HCT116 (cell line): ENCODE data around the gene MOB3A. TPM values are rescaled to one million over a fixed set of nuclear protein-coding genes. Genes with fewer than 3 reads are reported as not detected.

Source experiments
- ATAC-seq: fragments of 200-7000 bp; cut with Tn5 transposase; 2 replicates; pipeline ENCODE4 v1.9.1; 2020; ENCODE audit warnings: mild to moderate bottlenecking, moderate library complexity
- BruUV-seq: library from RNA; stranded (reverse); fragments of 400-500 nt; replicated peaks from 2 replicates; lab custom pipeline; 2021; lab: Mats Ljungman, UMichigan
- CTCF ChIA-PET: fragments of 300-600 bp; sonication (Branson Sonifier 250); formaldehyde crosslinking; loops from one replicate; lab custom pipeline; 2021; ENCODE audit warnings: antibody characterized with exemption; lab: Charles Lee
- POLR2A ChIA-PET: fragments of 300-600, 350-600 bp; sonication (Branson Sonifier 250); formaldehyde crosslinking; loops from one replicate; lab custom pipeline; 2021; ENCODE audit warnings: antibody characterized with exemption; lab: Charles Lee
- RAD21 ChIA-PET, 2 experiments: fragments of 300-600 bp; sonication (Branson Sonifier 250); formaldehyde crosslinking; loops; one replicate each; lab custom pipeline; 2023; ENCODE audit warnings: low total read pairs in 2 of 2; ENCODE audit not compliant: uncharacterized antibody in 2 of 2, unreplicated experiment in 2 of 2, low non-redundant PET in 1 of 2; lab: Charles Lee
- DNase-seq: peaks from one replicate; pipeline ENCODE4 v3.0.0-alpha.2; 2010; ENCODE audit warnings: low read depth, low spot score
- H2AFZ ChIP-seq: fragments of 200-600 bp; shearing (Covaris generic), sonication (generic); 2 replicates; pipeline ENCODE4 v1.6.1; 2017; ENCODE audit warnings: low read depth, mixed run types, mixed read lengths, antibody characterized with exemption, low read length; ENCODE audit not compliant: poor library complexity, severe bottlenecking
- H3K27ac ChIP-seq: 2 replicates; pipeline ENCODE4 v1.5.1; 2012; ENCODE audit warnings: low read depth, low read length
- H3K27me3 ChIP-seq: fragments of 200-600 bp; sonication (generic); 2 replicates; pipeline ENCODE4 v1.6.1; 2016; ENCODE audit warnings: mixed run types, low read length, mixed read lengths; ENCODE audit not compliant: insufficient read depth
- H3K36me3 ChIP-seq, 2 experiments: fragments of 200-500 bp in 1 of 2; fragments of 200-600 bp in 1 of 2; sonication (Bioruptor generic) in 1 of 2; sonication (generic) in 1 of 2; 2 replicates each; pipeline versions ENCODE4 v1.5.1 to v1.6.1; 2014 to 2016; ENCODE audit warnings: low read length in 2 of 2, inconsistent platforms in 1 of 2, mixed read lengths in 1 of 2, mixed run types in 1 of 2; ENCODE audit not compliant: insufficient read depth in 2 of 2, control insufficient read depth in 1 of 2
- H3K4me1 ChIP-seq, 2 experiments: fragments of 200-600 bp in 1 of 2; sonication (generic) in 1 of 2; 2 replicates each; pipeline versions ENCODE4 v1.5.1 to v1.6.1; 2012 to 2017; ENCODE audit warnings: low read length in 2 of 2, inconsistent platforms in 1 of 2, mild to moderate bottlenecking in 1 of 2, mixed read lengths in 1 of 2, mixed run types in 1 of 2, moderate library complexity in 1 of 2; ENCODE audit not compliant: insufficient read depth in 2 of 2, control insufficient read depth in 1 of 2
- H3K4me2 ChIP-seq: fragments of 200-600 bp; sonication (generic); 2 replicates; pipeline ENCODE4 v1.6.1; 2017; ENCODE audit warnings: mixed run types, low read length, mixed read lengths
- H3K4me3 ChIP-seq, 2 experiments: fragments of 200-600 bp in 1 of 2; sonication (generic) in 1 of 2; replicated peaks in 1 of 2; 2 replicates each; pipeline ENCODE4 v1.5.1; 2011 to 2016; ENCODE audit warnings: low read length in 2 of 2, control low read depth in 1 of 2, low read depth in 1 of 2, mild to moderate bottlenecking in 1 of 2, mixed read lengths in 1 of 2, mixed run types in 1 of 2
- H3K79me2 ChIP-seq: fragments of 200-600 bp; sonication (generic); 2 replicates; pipeline ENCODE4 v1.6.1; 2017; ENCODE audit warnings: mild to moderate bottlenecking, mixed run types, low read length, moderate library complexity, mixed read lengths; ENCODE audit not compliant: insufficient read depth
- H3K9ac ChIP-seq: fragments of 200-600 bp; sonication (generic); 2 replicates; pipeline ENCODE4 v1.6.1; 2016; ENCODE audit warnings: low read length, mixed read lengths
- H3K9me2 ChIP-seq: fragments of 200-600 bp; sonication (generic), shearing (Covaris generic); 2 replicates; pipeline ENCODE4 v1.6.1; 2017; ENCODE audit warnings: mixed run types, mild to moderate bottlenecking, moderate library complexity; ENCODE audit not compliant: insufficient read depth
- H3K9me3 ChIP-seq, 2 experiments: fragments of 200-500 bp in 1 of 2; fragments of 200-600 bp in 1 of 2; sonication (Bioruptor generic) in 1 of 2; sonication (generic) in 1 of 2; 2 replicates each; pipeline ENCODE4 v1.6.1; 2014 to 2017; ENCODE audit warnings: low read length in 2 of 2, mixed read lengths in 2 of 2, inconsistent platforms in 1 of 2, low read depth in 1 of 2, mild to moderate bottlenecking in 1 of 2, mixed run types in 1 of 2, moderate library complexity in 1 of 2; ENCODE audit not compliant: control insufficient read depth in 1 of 2, insufficient read depth in 1 of 2
- H4K20me1 ChIP-seq: fragments of 200-600 bp; sonication (generic), shearing (Covaris generic); 2 replicates; pipeline ENCODE4 v1.6.1; 2017; ENCODE audit warnings: mixed run types, mild to moderate bottlenecking, moderate library complexity; ENCODE audit not compliant: insufficient read depth
- CTCF ChIP-seq, 3 experiments: fragments of 200-600 bp in 1 of 3; sonication (generic) in 1 of 3; IDR thresholded peaks in 2 of 3; conservative IDR thresholded peaks in 1 of 3; 2 replicates each; pipeline ENCODE4 v1.5.1; 2012 to 2017; ENCODE audit warnings: low read depth in 2 of 3, low read length in 2 of 3, antibody characterized with exemption in 1 of 3, borderline replicate concordance in 1 of 3, control low read depth in 1 of 3, mild to moderate bottlenecking in 1 of 3, mixed read lengths in 1 of 3, mixed run types in 1 of 3, moderate library complexity in 1 of 3; ENCODE audit not compliant: insufficient read depth in 1 of 3
- EZH2 ChIP-seq: fragments of 200-600 bp; sonication (generic); IDR thresholded peaks from 2 replicates; pipeline ENCODE4 v1.6.1; 2017; ENCODE audit warnings: antibody characterized with exemption, mixed run types
- FOSL1 ChIP-seq: IDR thresholded peaks from 2 replicates; pipeline ENCODE4 v1.6.1; 2012; ENCODE audit warnings: low read depth
- MAX ChIP-seq: IDR thresholded peaks from 2 replicates; pipeline ENCODE4 v1.6.1; 2012
- POLR2A ChIP-seq: IDR thresholded peaks from 2 replicates; pipeline ENCODE4 v1.7.0; 2011; ENCODE audit warnings: borderline replicate concordance; ENCODE audit not compliant: insufficient read depth, insufficient read length; ENCODE audit errors: extremely low read depth
- REST ChIP-seq: IDR thresholded peaks from 2 replicates; pipeline ENCODE4 v1.6.1; 2012; ENCODE audit warnings: low read depth
- intact Hi-C: fragments of 100-400 bp; cut with micrococcal nuclease; formaldehyde crosslinking; loops from 2 replicates; pipeline ENCODE4 v1.10.0; 2022
- total RNA-seq: library from RNA; stranded (reverse); gene quantifications from one replicate; pipeline ENCODE4 v1.2.1, GENCODE V29; 2021; ENCODE audit not compliant: unreplicated experiment

The MOB3A gene
- total RNA-seq, 1 experiment from 2014 or later: 32.1 TPM

- no peak for TF ChIP-seq REST
Measured at GRCh38 chr19:2097886-2098327, 1.8 kb upstream of the MOB3A start (continued).

- ChIA-PET POLR2A (no interaction called here), RAD21 (no interaction called here), CTCF (no interaction called here)
- Histone ChIP-seq H3K9me2 (no peaks in the 10 kb centered on the region), H3K79me2 (peaks cover 18% of the 10 kb centered on the region), H3K9ac (peak overlapping the region; percentile 50; the same call in 1 of the 2 replicates), H3K4me3 (peak overlapping the region; percentile 38 to 59), H3K36me3 (peaks cover 7 to 16% of the 10 kb centered on the region in 2 experiments; a peak in 3 of 4 replicates), H3K27ac (peak overlapping the region; percentile 35; the same call in 1 of the 2 replicates), H3K27me3 (no peaks in the 10 kb centered on the region), H3K4me1 (peaks cover 11 to 24% of the 10 kb centered on the region in 2 experiments), H2AFZ (no peak overlapping the region), H4K20me1 (no peaks in the 10 kb centered on the region), H3K4me2 (peak overlapping the region; percentile 91), H3K9me3 (no peaks in the 10 kb centered on the region)
- BruUV-seq: no TSS peak
- intact Hi-C loops: no loop called here
- no peak for ATAC-seq
- no peak for DNase-seq
- TF ChIP-seq MAX: peak; percentile 46; the same call in 1 of the 2 replicates
- TF ChIP-seq CTCF (IDR thresholded peaks at IDR 0.05 in 2 of 3, conservative IDR thresholded peaks at IDR 0.05 in 1 of 3; ENCODE audit: borderline replicate concordance in 1 of 3, insufficient read depth in 1 of 3, low read depth in 2 of 3, low read length in 2 of 3): 0 out of 6 replicates have a peak, but pooled peaks of 1 of the 3 experiments have one; percentile 1
- no peak for TF ChIP-seq EZH2
- TF ChIP-seq POLR2A: no peak
- TF ChIP-seq FOSL1: no peak
Measured at GRCh38 chr19:2097203-2097885, 1.2 kb upstream of the MOB3A start.
